Esophagus squamous epithelium (tissue), 5 donors: Measurements from ENCODE around the gene NAV3. TPM values are rescaled to one million over a fixed set of nuclear protein-coding genes. Genes with fewer than 3 reads are reported as not detected.

Experiments
- DNase-seq: peaks from one replicate; lab custom pipeline; 2025; lab: John Stamatoyannopoulos, UW
- H3K27ac ChIP-seq, 4 donors: fragments of 200-600 bp; sonication (generic); one replicate each; pipeline ENCODE4 v1.5.1; 2016 to 2019; ENCODE audit warnings: mild to moderate bottlenecking in 1 of 4
- H3K27me3 ChIP-seq, 4 donors: fragments of 200-600 bp; sonication (generic); 1 replicate in 3 of 4; 2 replicates in 1 of 4; pipeline versions ENCODE4 v1.5.1 to v1.6.0; 2017 to 2021; ENCODE audit warnings: antibody characterized with exemption in 1 of 4
- H3K36me3 ChIP-seq, 3 donors: fragments of 200-600 bp; sonication (generic); one replicate each; pipeline ENCODE4 v1.5.1; 2016 to 2019
- H3K4me1 ChIP-seq, 3 donors: fragments of 200-600 bp; sonication (generic); one replicate each; pipeline ENCODE4 v1.5.1; 2017 to 2019
- H3K4me3 ChIP-seq, 4 donors: fragments of 200-600 bp; sonication (generic); 1 replicate in 3 of 4; 2 replicates in 1 of 4; pipeline ENCODE4 v1.5.1; 2016 to 2019; ENCODE audit warnings: mild to moderate bottlenecking in 2 of 4, moderate library complexity in 1 of 4
- H3K9me3 ChIP-seq, 3 donors: fragments of 200-600 bp; sonication (generic); one replicate each; pipeline ENCODE4 v1.5.1; 2016 to 2019
- CTCF ChIP-seq, 6 experiments: fragments of 450-650 bp in 4 of 6; fragments of 200-600 bp in 2 of 6; sonication (generic) in 2 of 6; IDR thresholded peaks; one replicate each; pipeline ENCODE4 v1.5.1; 2016 to 2019; ENCODE audit warnings: antibody characterized with exemption in 6 of 6, mild to moderate bottlenecking in 4 of 6, moderate library complexity in 4 of 6
- POLR2A ChIP-seq, 4 donors: fragments of 450-650 bp; IDR thresholded peaks; one replicate each; pipeline ENCODE4 v1.6.1; 2017; ENCODE audit warnings: antibody characterized with exemption in 4 of 4, mild to moderate bottlenecking in 4 of 4, moderate library complexity in 3 of 4
- WGBS, 2 donors: methylation state at CpG; one replicate each; pipeline ENCODE4 v1.1.5; 2018; 5-methylcytosine and 5-hydroxymethylcytosine counted together
- intact Hi-C: fragments of 100-400 bp; cut with DNase I; formaldehyde crosslinking; loops from one replicate; pipeline ENCODE4 v1.15.0; 2022
- total RNA-seq, 4 donors: library from RNA; depleted of rRNA; stranded (reverse); fragments of >200 nt; gene quantifications; one replicate each; pipeline ENCODE4 v1.1.0, GENCODE V29; 2016
- donor health status: DM: yes; HTN: yes; CAD: no.

Gene NAV3
- total RNA-seq, 4 donors from 2014 or later, result 0.34 to 4.6 (median 3.2) TPM

GRCh38 chr12:78055545-78055944 is 224.9 kb downstream of the NAV3 start:
- Histone ChIP-seq H3K27me3 (no peaks in the 10 kb centered on the region), H3K9me3 (no peaks in the 10 kb centered on the region), H3K4me1 (no peaks in the 10 kb centered on the region), H3K36me3 (no peaks in the 10 kb centered on the region), H3K27ac (no peak overlapping the region), H3K4me3 (no peak overlapping the region)
- intact Hi-C loops, result no loop called here
- TF ChIP-seq POLR2A (IDR thresholded peaks at IDR 0.05) (no peak), CTCF (IDR thresholded peaks at IDR 0.05) (no peak)
- DNase-seq, result no peak

GRCh38 chr12:78057075-78057474 is 226.4 kb downstream of the NAV3 start:
- intact Hi-C loops, result no loop called here
- Histone ChIP-seq H3K36me3 (no peaks in the 10 kb centered on the region), H3K27me3 (no peaks in the 10 kb centered on the region), H3K4me3 (no peak overlapping the region), H3K4me1 (no peaks in the 10 kb centered on the region), H3K9me3 (no peaks in the 10 kb centered on the region), H3K27ac (no peak overlapping the region)
- DNase-seq, result no peak
- no peak for TF ChIP-seq CTCF (IDR thresholded peaks at IDR 0.05)
- TF ChIP-seq POLR2A (IDR thresholded peaks at IDR 0.05), result no peak
- 72 to 83% methylated on average over 1 of the region's 1 CpG for WGBS, 2 donors

- WGBS, 2 donors, result 69 to 71% methylated on average over 1 of the region's 1 CpG
- TF ChIP-seq CTCF (IDR thresholded peaks at IDR 0.05), result no peak
- no peak for TF ChIP-seq POLR2A (IDR thresholded peaks at IDR 0.05)
- no peak for DNase-seq
Measured at GRCh38 chr12:78060186-78060585, 229.5 kb downstream of the NAV3 start.

GRCh38 chr12:78062786-78063185 is 232.1 kb downstream of the NAV3 start:
- no peaks in the 10 kb centered on the region for H3K36me3 ChIP-seq
- DNase-seq, result no peak

More at GRCh38 chr12:78060186-78060585, 229.5 kb downstream of the NAV3 start:
- H3K9me3 ChIP-seq, result no peaks in the 10 kb centered on the region
- intact Hi-C loops, result no loop called here
- H3K27me3 ChIP-seq, result no peaks in the 10 kb centered on the region
- no peaks in the 10 kb centered on the region for H3K36me3 ChIP-seq
- H3K4me1 ChIP-seq, result no peaks in the 10 kb centered on the region
- H3K27ac ChIP-seq, result no peak overlapping the region
- H3K4me3 ChIP-seq, result no peak overlapping the region

More at GRCh38 chr12:78062786-78063185, 232.1 kb downstream of the NAV3 start:
- H3K4me1 ChIP-seq, result no peaks in the 10 kb centered on the region
- H3K4me3 ChIP-seq, result no peak overlapping the region
- TF ChIP-seq CTCF (IDR thresholded peaks at IDR 0.05), result no peak
- TF ChIP-seq POLR2A (IDR thresholded peaks at IDR 0.05), result no peak
- H3K27ac ChIP-seq, result no peak overlapping the region
- H3K27me3 ChIP-seq, result no peaks in the 10 kb centered on the region
- intact Hi-C loops, result no loop called here
- H3K9me3 ChIP-seq, result no peaks in the 10 kb centered on the region
